OCI-LY7 (cell line): ENCODE data around the gene CKLF. TPM values are rescaled to one million over a fixed set of nuclear protein-coding genes. Genes with fewer than 3 reads are reported as not detected.

Experiments
- BruUV-seq: library from RNA; stranded (reverse); fragments of 400-500 nt; replicated peaks from 2 replicates; lab custom pipeline; 2021; lab: Mats Ljungman, UMichigan
- CTCF ChIA-PET: fragments of 300-600 bp; sonication (Branson Sonifier 250); formaldehyde crosslinking; loops from one replicate; lab custom pipeline; 2022; ENCODE audit warnings: antibody characterized with exemption; ENCODE audit not compliant: unreplicated experiment; lab: Charles Lee
- POLR2A ChIA-PET: fragments of 300-600 bp; sonication (Branson Sonifier 250); formaldehyde crosslinking; loops from one replicate; lab custom pipeline; 2022; ENCODE audit warnings: antibody characterized with exemption; lab: Charles Lee
- DNase-seq: peaks from one replicate; pipeline ENCODE4 v3.0.0-alpha.2; 2015; ENCODE audit warnings: low spot score
- H2AFZ ChIP-seq: fragments of 200-600 bp; sonication (generic), shearing (Covaris generic); 2 replicates; pipeline ENCODE4 v1.6.1; 2014; ENCODE audit warnings: mild to moderate bottlenecking, antibody characterized with exemption, low read length, moderate library complexity
- H3K27ac ChIP-seq: fragments of 200-600 bp; sonication (generic); 2 replicates; pipeline ENCODE4 v1.5.1; 2014; ENCODE audit warnings: mixed run types, low read depth, mild to moderate bottlenecking, moderate library complexity, low read length, inconsistent platforms; ENCODE audit not compliant: poor library complexity, severe bottlenecking
- H3K36me3 ChIP-seq: fragments of 200-600 bp; sonication (generic); 2 replicates; pipeline ENCODE4 v1.6.1; 2014; ENCODE audit warnings: mild to moderate bottlenecking, antibody characterized with exemption, low read length, moderate library complexity, mixed read lengths; ENCODE audit not compliant: insufficient read depth
- H3K4me1 ChIP-seq: fragments of 200-600 bp; sonication (generic); 2 replicates; pipeline ENCODE4 v1.5.1; 2014; ENCODE audit warnings: mild to moderate bottlenecking, low read length; ENCODE audit not compliant: insufficient read depth, poor library complexity, severe bottlenecking
- H3K4me2 ChIP-seq: fragments of 200-600 bp; sonication (generic); 2 replicates; pipeline ENCODE4 v1.6.1; 2014; ENCODE audit warnings: mild to moderate bottlenecking, low read length
- H3K4me3 ChIP-seq: fragments of 200-600 bp; sonication (generic); 2 replicates; pipeline ENCODE4 v1.5.1; 2014; ENCODE audit warnings: mild to moderate bottlenecking, low read depth, low read length; ENCODE audit not compliant: poor library complexity, severe bottlenecking
- H3K79me2 ChIP-seq: fragments of 200-600 bp; sonication (generic); 2 replicates; pipeline ENCODE4 v1.6.1; 2016; ENCODE audit warnings: low read depth, mild to moderate bottlenecking, low read length, moderate library complexity, mixed read lengths; ENCODE audit not compliant: insufficient read depth
- H3K9me2 ChIP-seq: fragments of 200-600 bp; sonication (generic); 2 replicates; pipeline ENCODE4 v1.6.1; 2016; ENCODE audit warnings: mild to moderate bottlenecking, low read length, mixed read lengths; ENCODE audit not compliant: insufficient read depth
- H3K9me3 ChIP-seq: fragments of 200-600 bp; sonication (generic); 2 replicates; pipeline ENCODE4 v1.6.1; 2014; ENCODE audit warnings: mild to moderate bottlenecking, mixed run types, low read length, mixed read lengths
- H4K20me1 ChIP-seq: fragments of 200-600 bp; sonication (generic); 2 replicates; pipeline ENCODE4 v1.6.1; 2014; ENCODE audit warnings: mild to moderate bottlenecking, antibody characterized with exemption, low read length, moderate library complexity, mixed read lengths; ENCODE audit not compliant: insufficient read depth
- CTCF ChIP-seq: fragments of 200-600 bp; sonication (generic); conservative IDR thresholded peaks from 2 replicates; pipeline ENCODE4 v1.5.1; 2014; ENCODE audit warnings: mild to moderate bottlenecking, antibody characterized with exemption, low read length, moderate library complexity, mixed read lengths
- EZH2phosphoT487 ChIP-seq: fragments of 200-600 bp; sonication (generic); IDR thresholded peaks from 2 replicates; pipeline ENCODE4 v1.6.1; 2018; ENCODE audit warnings: low read depth, borderline replicate concordance, mild to moderate bottlenecking, mixed run types, antibody characterized with exemption, low read length, moderate library complexity, mixed read lengths
- intact Hi-C: fragments of 100-400 bp; cut with micrococcal nuclease; formaldehyde crosslinking; loops from one replicate; pipeline ENCODE4 v1.10.0; 2022; ENCODE audit not compliant: unreplicated experiment
- total RNA-seq, 2 experiments: library from RNA; depleted of rRNA in 1 of 2; stranded (reverse); fragments of >200 nt in 1 of 2; shearing (Covaris generic) in 1 of 2; gene quantifications; 2 replicates each; pipeline ENCODE4 v1.2.3, GENCODE V29; 2014 to 2022

Gene CKLF
- total RNA-seq, 2 experiments from 2014 or later = 56.6 to 98.7 TPM

GRCh38 chr16:66519482-66520373, 32.6 kb upstream of the CKLF start:
- H3K79me2 ChIP-seq = no peaks in the 10 kb centered on the region
- DNase-seq = no peak
- no peaks in the 10 kb centered on the region for H4K20me1 ChIP-seq
- BruUV-seq = no TSS peak
- no peak overlapping the region for H3K4me3 ChIP-seq
- no peak overlapping the region for H3K4me2 ChIP-seq
- H3K4me1 ChIP-seq = peaks cover 66% of the 10 kb centered on the region
- intact Hi-C loops = no loop called here
- no peak overlapping the region for H2AFZ ChIP-seq
- H3K9me3 ChIP-seq = no peaks in the 10 kb centered on the region
- no peak for TF ChIP-seq EZH2phosphoT487
- TF ChIP-seq CTCF = no peak
- no peak overlapping the region for H3K27ac ChIP-seq
- POLR2A ChIA-PET = interaction anchor here (0.5 to 2.8 kb wide), 2 partner anchors 32 to 1723 kb away, joined by 3 to 16 read pairs; partner anchors contain the start of gene CKLF
- CTCF ChIA-PET = interaction anchor here (0.5 kb wide), 1 partner anchor 23 kb away, joined by 3 read pairs; no protein-coding TSS in a partner anchor
- no peaks in the 10 kb centered on the region for H3K36me3 ChIP-seq
- H3K9me2 ChIP-seq = no peaks in the 10 kb centered on the region

GRCh38 chr16:66520406-66521170, 31.8 kb upstream of the CKLF start:
- Histone ChIP-seq H3K4me1 (peaks cover 74% of the 10 kb centered on the region), H3K79me2 (no peaks in the 10 kb centered on the region), H2AFZ (no peak overlapping the region), H3K4me3 (no peak overlapping the region), H4K20me1 (no peaks in the 10 kb centered on the region), H3K9me3 (no peaks in the 10 kb centered on the region), H3K27ac (no peak overlapping the region), H3K36me3 (no peaks in the 10 kb centered on the region), H3K4me2 (peak overlapping the region; percentile 13; the same call in 1 of the 2 replicates), H3K9me2 (no peaks in the 10 kb centered on the region)
- intact Hi-C loops = no loop called here
- TF ChIP-seq EZH2phosphoT487 (no peak), CTCF (no peak)
- BruUV-seq = no TSS peak
- ChIA-PET POLR2A (interaction anchor here (0.5 to 2.8 kb wide), 6 partner anchors 11 to 1722 kb away, joined by 3 to 16 read pairs (median 5); partner anchors contain the start of gene CKLF), CTCF (interaction anchor here (0.9 kb wide), 1 partner anchor 17 kb away, joined by 3 read pairs; no protein-coding TSS in a partner anchor)
- peak; percentile 15 for DNase-seq
